ENCODE results near the gene EEF1G. TPM values are rescaled to one million over a fixed set of nuclear protein-coding genes. Genes with fewer than 3 reads are reported as not detected.

Gene EEF1G
- total and polyA plus RNA-seq, 9 of the 15 experiments (the other 6 are each of a cell fraction or from before 2014, with no cell fraction given), result 985 to 2,349 (median 2,035) TPM

DNA sequence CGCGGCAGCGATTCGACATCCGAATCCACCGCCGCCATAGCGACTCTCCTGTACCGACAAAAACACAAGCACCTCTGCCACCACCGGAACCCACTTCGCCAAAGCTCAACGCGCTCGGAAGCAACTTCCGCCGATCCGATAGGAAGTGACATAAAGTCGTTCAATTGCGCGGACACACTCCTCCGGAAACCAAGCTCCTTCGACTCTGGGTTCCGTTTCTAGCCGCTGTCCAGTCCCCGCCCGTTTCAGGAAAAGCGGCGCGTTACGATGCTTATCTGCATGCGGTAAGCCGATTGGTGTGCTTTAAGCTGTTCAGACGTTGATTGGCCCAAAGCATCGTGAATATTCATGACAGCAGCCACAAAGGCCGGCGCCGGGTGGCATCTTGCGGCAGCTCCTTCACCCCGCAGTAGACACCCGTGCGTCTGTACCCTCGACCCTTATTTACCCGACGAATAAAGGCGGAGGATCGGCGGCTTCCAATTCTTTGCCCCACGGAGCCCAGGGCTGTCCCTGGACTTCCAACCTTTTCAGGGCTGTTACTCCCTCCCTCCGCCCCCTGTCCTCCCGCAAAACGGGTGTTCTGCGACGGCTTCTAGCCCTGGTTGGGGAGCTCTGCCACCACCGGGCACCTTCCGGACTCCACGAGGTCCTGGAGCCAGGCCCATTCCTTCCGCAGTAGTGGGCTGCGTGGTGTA, 17.9 kb upstream of the EEF1G start, which contains the start of gene TUT1 (continued):
- TF ChIP-seq, protein P1, sequence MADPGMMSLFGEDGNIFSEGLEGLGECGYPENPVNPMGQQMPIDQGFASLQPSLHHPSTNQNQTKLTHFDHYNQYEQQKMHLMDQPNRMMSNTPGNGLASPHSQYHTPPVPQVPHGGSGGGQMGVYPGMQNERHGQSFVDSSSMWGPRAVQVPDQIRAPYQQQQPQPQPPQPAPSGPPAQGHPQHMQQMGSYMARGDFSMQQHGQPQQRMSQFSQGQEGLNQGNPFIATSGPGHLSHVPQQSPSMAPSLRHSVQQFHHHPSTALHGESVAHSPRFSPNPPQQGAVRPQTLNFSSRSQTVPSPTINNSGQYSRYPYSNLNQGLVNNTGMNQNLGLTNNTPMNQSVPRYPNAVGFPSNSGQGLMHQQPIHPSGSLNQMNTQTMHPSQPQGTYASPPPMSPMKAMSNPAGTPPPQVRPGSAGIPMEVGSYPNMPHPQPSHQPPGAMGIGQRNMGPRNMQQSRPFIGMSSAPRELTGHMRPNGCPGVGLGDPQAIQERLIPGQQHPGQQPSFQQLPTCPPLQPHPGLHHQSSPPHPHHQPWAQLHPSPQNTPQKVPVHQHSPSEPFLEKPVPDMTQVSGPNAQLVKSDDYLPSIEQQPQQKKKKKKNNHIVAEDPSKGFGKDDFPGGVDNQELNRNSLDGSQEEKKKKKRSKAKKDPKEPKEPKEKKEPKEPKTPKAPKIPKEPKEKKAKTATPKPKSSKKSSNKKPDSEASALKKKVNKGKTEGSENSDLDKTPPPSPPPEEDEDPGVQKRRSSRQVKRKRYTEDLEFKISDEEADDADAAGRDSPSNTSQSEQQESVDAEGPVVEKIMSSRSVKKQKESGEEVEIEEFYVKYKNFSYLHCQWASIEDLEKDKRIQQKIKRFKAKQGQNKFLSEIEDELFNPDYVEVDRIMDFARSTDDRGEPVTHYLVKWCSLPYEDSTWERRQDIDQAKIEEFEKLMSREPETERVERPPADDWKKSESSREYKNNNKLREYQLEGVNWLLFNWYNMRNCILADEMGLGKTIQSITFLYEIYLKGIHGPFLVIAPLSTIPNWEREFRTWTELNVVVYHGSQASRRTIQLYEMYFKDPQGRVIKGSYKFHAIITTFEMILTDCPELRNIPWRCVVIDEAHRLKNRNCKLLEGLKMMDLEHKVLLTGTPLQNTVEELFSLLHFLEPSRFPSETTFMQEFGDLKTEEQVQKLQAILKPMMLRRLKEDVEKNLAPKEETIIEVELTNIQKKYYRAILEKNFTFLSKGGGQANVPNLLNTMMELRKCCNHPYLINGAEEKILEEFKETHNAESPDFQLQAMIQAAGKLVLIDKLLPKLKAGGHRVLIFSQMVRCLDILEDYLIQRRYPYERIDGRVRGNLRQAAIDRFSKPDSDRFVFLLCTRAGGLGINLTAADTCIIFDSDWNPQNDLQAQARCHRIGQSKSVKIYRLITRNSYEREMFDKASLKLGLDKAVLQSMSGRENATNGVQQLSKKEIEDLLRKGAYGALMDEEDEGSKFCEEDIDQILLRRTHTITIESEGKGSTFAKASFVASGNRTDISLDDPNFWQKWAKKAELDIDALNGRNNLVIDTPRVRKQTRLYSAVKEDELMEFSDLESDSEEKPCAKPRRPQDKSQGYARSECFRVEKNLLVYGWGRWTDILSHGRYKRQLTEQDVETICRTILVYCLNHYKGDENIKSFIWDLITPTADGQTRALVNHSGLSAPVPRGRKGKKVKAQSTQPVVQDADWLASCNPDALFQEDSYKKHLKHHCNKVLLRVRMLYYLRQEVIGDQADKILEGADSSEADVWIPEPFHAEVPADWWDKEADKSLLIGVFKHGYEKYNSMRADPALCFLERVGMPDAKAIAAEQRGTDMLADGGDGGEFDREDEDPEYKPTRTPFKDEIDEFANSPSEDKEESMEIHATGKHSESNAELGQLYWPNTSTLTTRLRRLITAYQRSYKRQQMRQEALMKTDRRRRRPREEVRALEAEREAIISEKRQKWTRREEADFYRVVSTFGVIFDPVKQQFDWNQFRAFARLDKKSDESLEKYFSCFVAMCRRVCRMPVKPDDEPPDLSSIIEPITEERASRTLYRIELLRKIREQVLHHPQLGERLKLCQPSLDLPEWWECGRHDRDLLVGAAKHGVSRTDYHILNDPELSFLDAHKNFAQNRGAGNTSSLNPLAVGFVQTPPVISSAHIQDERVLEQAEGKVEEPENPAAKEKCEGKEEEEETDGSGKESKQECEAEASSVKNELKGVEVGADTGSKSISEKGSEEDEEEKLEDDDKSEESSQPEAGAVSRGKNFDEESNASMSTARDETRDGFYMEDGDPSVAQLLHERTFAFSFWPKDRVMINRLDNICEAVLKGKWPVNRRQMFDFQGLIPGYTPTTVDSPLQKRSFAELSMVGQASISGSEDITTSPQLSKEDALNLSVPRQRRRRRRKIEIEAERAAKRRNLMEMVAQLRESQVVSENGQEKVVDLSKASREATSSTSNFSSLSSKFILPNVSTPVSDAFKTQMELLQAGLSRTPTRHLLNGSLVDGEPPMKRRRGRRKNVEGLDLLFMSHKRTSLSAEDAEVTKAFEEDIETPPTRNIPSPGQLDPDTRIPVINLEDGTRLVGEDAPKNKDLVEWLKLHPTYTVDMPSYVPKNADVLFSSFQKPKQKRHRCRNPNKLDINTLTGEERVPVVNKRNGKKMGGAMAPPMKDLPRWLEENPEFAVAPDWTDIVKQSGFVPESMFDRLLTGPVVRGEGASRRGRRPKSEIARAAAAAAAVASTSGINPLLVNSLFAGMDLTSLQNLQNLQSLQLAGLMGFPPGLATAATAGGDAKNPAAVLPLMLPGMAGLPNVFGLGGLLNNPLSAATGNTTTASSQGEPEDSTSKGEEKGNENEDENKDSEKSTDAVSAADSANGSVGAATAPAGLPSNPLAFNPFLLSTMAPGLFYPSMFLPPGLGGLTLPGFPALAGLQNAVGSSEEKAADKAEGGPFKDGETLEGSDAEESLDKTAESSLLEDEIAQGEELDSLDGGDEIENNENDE (IDR thresholded peaks at IDR 0.05; ENCODE audit: low read depth, low read length), result no peak
- TF ChIP-seq ZNF165 (CRISPR knock-in tag; IDR thresholded peaks at IDR 0.05; ENCODE audit: borderline replicate concordance) (no peak), CHD4 (IDR thresholded peaks at IDR 0.05; ENCODE audit: insufficient read depth, insufficient replicate concordance, low read depth, low read length, poor library complexity, severe bottlenecking) (no peak), HNRNPL (IDR thresholded peaks at IDR 0.05; ENCODE audit: low read depth, low read length) (no peak), HEY1 (CRISPR knock-in tag; IDR thresholded peaks at IDR 0.05; ENCODE audit: borderline replicate concordance) (no peak), HDAC3 (IDR thresholded peaks at IDR 0.05; ENCODE audit: borderline replicate concordance, partially characterized antibody) (peak; percentile 78), MBD2 (IDR thresholded peaks at IDR 0.05; ENCODE audit: borderline replicate concordance, low read depth) (peak; percentile 88), TAL1 (IDR thresholded peaks at IDR 0.05) (no peak), ADNP (tag; IDR thresholded peaks at IDR 0.05) (no peak), FOXA3 (CRISPR knock-in tag; conservative IDR thresholded peaks at IDR 0.05 in 1 of 2, IDR thresholded peaks at IDR 0.05 in 1 of 2) (no peak), KDM5B (IDR thresholded peaks at IDR 0.05; ENCODE audit: insufficient replicate concordance, low read depth, low read length) (peak; percentile 60)
- TF ChIP-seq, protein P2, sequence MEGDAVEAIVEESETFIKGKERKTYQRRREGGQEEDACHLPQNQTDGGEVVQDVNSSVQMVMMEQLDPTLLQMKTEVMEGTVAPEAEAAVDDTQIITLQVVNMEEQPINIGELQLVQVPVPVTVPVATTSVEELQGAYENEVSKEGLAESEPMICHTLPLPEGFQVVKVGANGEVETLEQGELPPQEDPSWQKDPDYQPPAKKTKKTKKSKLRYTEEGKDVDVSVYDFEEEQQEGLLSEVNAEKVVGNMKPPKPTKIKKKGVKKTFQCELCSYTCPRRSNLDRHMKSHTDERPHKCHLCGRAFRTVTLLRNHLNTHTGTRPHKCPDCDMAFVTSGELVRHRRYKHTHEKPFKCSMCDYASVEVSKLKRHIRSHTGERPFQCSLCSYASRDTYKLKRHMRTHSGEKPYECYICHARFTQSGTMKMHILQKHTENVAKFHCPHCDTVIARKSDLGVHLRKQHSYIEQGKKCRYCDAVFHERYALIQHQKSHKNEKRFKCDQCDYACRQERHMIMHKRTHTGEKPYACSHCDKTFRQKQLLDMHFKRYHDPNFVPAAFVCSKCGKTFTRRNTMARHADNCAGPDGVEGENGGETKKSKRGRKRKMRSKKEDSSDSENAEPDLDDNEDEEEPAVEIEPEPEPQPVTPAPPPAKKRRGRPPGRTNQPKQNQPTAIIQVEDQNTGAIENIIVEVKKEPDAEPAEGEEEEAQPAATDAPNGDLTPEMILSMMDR (IDR thresholded peaks at IDR 0.05 in 2 of 3, conservative IDR thresholded peaks at IDR 0.05 in 1 of 3; ENCODE audit: insufficient read depth in 2 of 3, low read depth in 1 of 3, low read length in 3 of 3), result peak; percentile 1 to 6 (median 1); a peak in 1 of 6 replicates

All from K562 (cell line).